MM.1S (cell line): ENCODE measurements around the gene ANKMY1.

Source experiments
- DNase-seq: peaks from one replicate; pipeline ENCODE4 v3.0.0-alpha.2; 2015
- H2AFZ ChIP-seq: fragments of 300-600 bp; sonication (generic); 2 replicates; pipeline ENCODE4 v1.6.0; 2016; ENCODE audit warnings: antibody characterized with exemption, low read length
- H3F3A ChIP-seq: fragments of 300-600 bp; sonication (generic); 2 replicates; pipeline ENCODE4 v1.6.1; 2016; ENCODE audit warnings: mild to moderate bottlenecking, antibody characterized with exemption, low read length, moderate library complexity, mixed read lengths; ENCODE audit not compliant: insufficient read depth
- H3K27ac ChIP-seq: fragments of 300-600 bp; sonication (generic); 2 replicates; pipeline ENCODE4 v1.5.1; 2016; ENCODE audit warnings: mild to moderate bottlenecking, low read length
- H3K27me3 ChIP-seq: fragments of 300-600 bp; sonication (generic); replicated peaks from 2 replicates; pipeline ENCODE4 v1.6.0; 2016; ENCODE audit warnings: low read length; ENCODE audit not compliant: insufficient read depth
- H3K36me3 ChIP-seq: fragments of 300-600 bp; sonication (generic); replicated peaks from 2 replicates; pipeline ENCODE4 v1.6.1; 2016; ENCODE audit warnings: mild to moderate bottlenecking, low read length, mixed read lengths; ENCODE audit not compliant: insufficient read depth
- H3K4me1 ChIP-seq: fragments of 300-600 bp; sonication (generic); 2 replicates; pipeline ENCODE4 v1.6.1; 2016; ENCODE audit warnings: low read length, mixed read lengths
- H3K4me2 ChIP-seq: fragments of 300-600 bp; sonication (generic); 2 replicates; pipeline ENCODE4 v1.6.0; 2016; ENCODE audit warnings: low read depth, low read length
- H3K4me3 ChIP-seq: fragments of 300-600 bp; sonication (generic); 2 replicates; pipeline ENCODE4 v1.5.1; 2016; ENCODE audit warnings: low read length, mixed read lengths
- H3K79me2 ChIP-seq: fragments of 300-600 bp; sonication (generic); 2 replicates; pipeline ENCODE4 v1.6.1; 2016; ENCODE audit warnings: mixed run types, low read length, mixed read lengths
- H3K9ac ChIP-seq: fragments of 300-600 bp; sonication (generic); 2 replicates; pipeline ENCODE4 v1.6.1; 2016; ENCODE audit warnings: low read length, mixed read lengths
- H3K9me2 ChIP-seq: fragments of 300-600 bp; sonication (generic); replicated peaks from 2 replicates; pipeline ENCODE4 v1.6.1; 2016; ENCODE audit warnings: mild to moderate bottlenecking, low read length, mixed read lengths; ENCODE audit not compliant: insufficient read depth
- H3K9me3 ChIP-seq: fragments of 300-600 bp; sonication (generic); replicated peaks from 2 replicates; pipeline ENCODE4 v1.6.1; 2016; ENCODE audit warnings: mild to moderate bottlenecking, low read length, mixed read lengths; ENCODE audit not compliant: insufficient read depth
- H4K20me1 ChIP-seq: fragments of 300-600 bp; sonication (generic); 2 replicates; pipeline ENCODE4 v1.6.1; 2016; ENCODE audit warnings: mild to moderate bottlenecking, low read length, moderate library complexity, mixed read lengths; ENCODE audit not compliant: insufficient read depth
- CTCF ChIP-seq: fragments of 300-600 bp; sonication (generic); IDR thresholded peaks from 2 replicates; pipeline ENCODE4 v1.5.1; 2016; ENCODE audit warnings: antibody characterized with exemption, low read length, mixed read lengths
- EZH2 ChIP-seq: fragments of 300-600 bp; sonication (generic); optimal IDR thresholded peaks from 2 replicates; pipeline ENCODE3; 2017; ENCODE audit warnings: low read depth, mild to moderate bottlenecking, antibody characterized with exemption, low read length, mixed read lengths
- EZH2phosphoT487 ChIP-seq: fragments of 300-600 bp; sonication (generic); IDR thresholded peaks from 2 replicates; pipeline ENCODE4 v1.6.1; 2018; ENCODE audit warnings: antibody characterized with exemption, low read length

ANKMY1 gene

DNA sequence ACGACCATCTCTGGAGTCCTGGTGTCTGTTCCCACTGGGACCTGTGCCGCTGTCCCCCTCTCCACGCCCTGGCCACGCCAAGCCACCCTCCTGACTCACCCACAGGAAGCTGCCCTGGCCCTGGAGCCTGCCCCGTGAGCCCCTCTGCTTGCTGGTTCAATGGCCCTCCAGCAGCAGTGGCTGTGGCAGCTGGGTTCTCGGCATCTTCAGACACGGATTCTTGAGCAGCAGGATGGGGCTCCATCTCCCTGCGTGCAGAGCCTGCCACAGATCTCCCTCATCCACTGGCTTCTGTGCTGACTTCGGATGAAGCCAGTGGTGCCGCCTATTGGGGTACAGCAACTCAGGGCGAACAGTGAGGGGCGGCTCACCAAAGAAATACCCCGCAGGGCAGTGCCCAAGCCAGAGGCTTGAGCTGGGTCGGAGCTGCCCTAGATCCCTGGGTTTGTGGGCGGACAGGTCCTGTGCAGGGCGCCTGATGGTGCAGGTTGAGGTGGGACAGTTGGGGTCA is 42.7 kb upstream of the ANKMY1 start:
- Histone ChIP-seq H3K9me3 (no peaks in the 10 kb centered on the region), H3K4me1 (no peaks in the 10 kb centered on the region), H3K9ac (no peak overlapping the region), H3K4me3 (no peak overlapping the region), H3K27me3 (no peaks in the 10 kb centered on the region), H3K4me2 (no peak overlapping the region), H3K79me2 (no peaks in the 10 kb centered on the region; the same call in 1 of the 2 replicates), H3K27ac (no peak overlapping the region), H2AFZ (no peak overlapping the region), H3F3A (no peaks in the 10 kb centered on the region), H3K9me2 (no peaks in the 10 kb centered on the region), H3K36me3 (no peaks in the 10 kb centered on the region), H4K20me1 (no peaks in the 10 kb centered on the region)
- TF ChIP-seq EZH2 (no peak), EZH2phosphoT487 (no peak), CTCF (no peak)
- DNase-seq: no peak

- no peaks in the 10 kb centered on the region for H3K27me3 ChIP-seq
- H3K4me3 ChIP-seq: no peak overlapping the region
- H3F3A ChIP-seq: no peaks in the 10 kb centered on the region
- no peaks in the 10 kb centered on the region for H4K20me1 ChIP-seq
- H3K9me3 ChIP-seq: no peaks in the 10 kb centered on the region
- TF ChIP-seq EZH2 (no peak), EZH2phosphoT487 (no peak), CTCF (no peak)
- no peaks in the 10 kb centered on the region for H3K4me1 ChIP-seq
- H3K9me2 ChIP-seq: no peaks in the 10 kb centered on the region
- H3K79me2 ChIP-seq: peaks cover 5% of the 10 kb centered on the region
- no peak overlapping the region for H3K9ac ChIP-seq
- H3K4me2 ChIP-seq: no peak overlapping the region
- no peak overlapping the region for H3K27ac ChIP-seq
- DNase-seq: no peak
- no peaks in the 10 kb centered on the region for H3K36me3 ChIP-seq
- H2AFZ ChIP-seq: no peak overlapping the region
Observed at GRCh38 chr2:240599141-240599583, 41.4 kb upstream of the ANKMY1 start.

DNA sequence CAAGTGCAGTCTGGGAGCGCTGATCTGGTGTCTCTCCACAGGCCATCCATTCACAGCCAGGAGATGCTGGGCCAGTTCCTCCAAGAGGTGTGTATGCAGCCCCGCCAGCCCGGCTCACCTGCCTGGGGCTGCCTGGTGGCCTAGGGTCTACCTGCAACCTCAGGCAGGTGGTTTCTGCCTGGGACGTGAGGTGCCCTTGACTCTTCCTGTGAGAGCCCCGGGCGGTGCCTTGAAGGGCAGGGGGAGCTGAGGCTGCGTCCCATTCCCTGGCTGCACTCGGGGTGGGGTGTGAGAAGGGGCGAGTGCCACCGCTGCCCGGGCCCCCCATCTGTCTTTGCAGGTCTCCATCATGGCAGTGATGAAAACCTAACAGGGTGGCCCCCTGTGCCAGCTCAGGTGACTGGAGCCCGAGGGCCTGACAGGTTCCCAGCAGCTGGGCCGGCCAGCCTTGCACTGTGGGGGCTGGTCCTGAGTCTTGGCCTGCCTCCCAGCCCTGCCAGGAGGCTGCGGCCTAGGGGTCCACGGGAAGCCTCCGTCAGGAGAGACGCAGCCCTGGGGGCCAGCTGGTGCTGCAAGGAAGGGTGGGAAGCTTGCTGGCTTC is 40.6 kb upstream of the ANKMY1 start:
- no peak overlapping the region for H3K9ac ChIP-seq
- no peak for TF ChIP-seq CTCF
- TF ChIP-seq EZH2: no peak
- no peak for TF ChIP-seq EZH2phosphoT487
- no peaks in the 10 kb centered on the region for H3F3A ChIP-seq
- H4K20me1 ChIP-seq: no peaks in the 10 kb centered on the region
- H3K4me2 ChIP-seq: no peak overlapping the region
- H3K36me3 ChIP-seq: no peaks in the 10 kb centered on the region
- no peaks in the 10 kb centered on the region for H3K9me2 ChIP-seq
- H3K4me1 ChIP-seq: no peaks in the 10 kb centered on the region
- H3K79me2 ChIP-seq: peaks cover 11% of the 10 kb centered on the region
- H3K27ac ChIP-seq: no peak overlapping the region
- no peak overlapping the region for H2AFZ ChIP-seq
- no peak overlapping the region for H3K4me3 ChIP-seq
- H3K9me3 ChIP-seq: no peaks in the 10 kb centered on the region
- H3K27me3 ChIP-seq: no peaks in the 10 kb centered on the region
- no peak for DNase-seq
